Occipital lobe (tissue), 2 donors: ENCODE data around the gene ADRB1. TPM values are rescaled to one million over a fixed set of nuclear protein-coding genes. Genes with fewer than 3 reads are reported as not detected.

Experiments
- DNase-seq: peaks from one replicate; lab custom pipeline; 2025; lab: John Stamatoyannopoulos, UW
- total RNA-seq: library from RNA; depleted of rRNA; stranded (reverse); fragments of >200 nt; gene quantifications from one replicate; pipeline ENCODE4 v1.2.3, GENCODE V29; 2014

ADRB1 gene
- total RNA-seq, 1 donor from 2014 or later: 3.3 TPM

- no peak for DNase-seq
Measured at GRCh38 chr10:114026189-114027040, 17.3 kb upstream of the ADRB1 start.

DNA sequence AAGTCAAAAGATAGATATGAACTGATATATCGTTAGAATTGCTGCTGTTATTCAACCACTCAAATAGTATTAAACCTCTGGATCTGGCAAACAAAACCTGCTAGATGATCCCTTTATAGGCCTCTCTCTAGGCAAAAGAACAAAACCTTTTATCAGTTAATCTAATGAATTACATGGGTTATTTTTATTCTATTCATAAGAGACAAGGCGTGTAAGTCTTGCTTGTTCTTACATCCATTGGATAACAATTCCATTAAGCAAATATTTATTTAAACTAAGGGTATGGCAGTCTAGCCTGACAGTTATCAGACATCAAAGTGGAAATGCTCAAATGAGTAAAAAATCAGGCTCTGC is 16.6 kb upstream of the ADRB1 start:
- no peak for DNase-seq

GRCh38 chr10:114027951-114028350 is 15.7 kb upstream of the ADRB1 start:
- no peak for DNase-seq

- no peak for DNase-seq
Measured at GRCh38 chr10:114028425-114028824, 15.2 kb upstream of the ADRB1 start.

DNA sequence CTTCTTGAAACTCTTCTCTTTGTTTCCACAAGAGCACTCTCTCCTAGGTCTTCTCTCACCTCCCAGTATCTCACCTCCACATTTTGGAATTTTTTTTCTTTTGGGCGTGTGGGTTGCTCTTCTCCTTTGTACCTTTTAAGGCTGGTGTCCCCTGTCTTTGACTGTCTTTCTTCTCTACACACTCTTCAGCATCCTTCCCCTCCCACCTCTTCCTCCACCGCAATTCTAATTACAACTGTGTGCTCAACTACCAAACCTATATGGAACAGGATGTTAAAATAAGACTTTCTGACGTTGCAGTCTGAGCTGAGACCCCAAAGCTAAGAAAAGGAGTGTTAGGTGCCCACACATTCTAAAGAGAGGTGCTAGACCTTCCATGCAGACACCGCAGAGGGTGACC is 14.0 kb upstream of the ADRB1 start:
- no peak for DNase-seq

DNA sequence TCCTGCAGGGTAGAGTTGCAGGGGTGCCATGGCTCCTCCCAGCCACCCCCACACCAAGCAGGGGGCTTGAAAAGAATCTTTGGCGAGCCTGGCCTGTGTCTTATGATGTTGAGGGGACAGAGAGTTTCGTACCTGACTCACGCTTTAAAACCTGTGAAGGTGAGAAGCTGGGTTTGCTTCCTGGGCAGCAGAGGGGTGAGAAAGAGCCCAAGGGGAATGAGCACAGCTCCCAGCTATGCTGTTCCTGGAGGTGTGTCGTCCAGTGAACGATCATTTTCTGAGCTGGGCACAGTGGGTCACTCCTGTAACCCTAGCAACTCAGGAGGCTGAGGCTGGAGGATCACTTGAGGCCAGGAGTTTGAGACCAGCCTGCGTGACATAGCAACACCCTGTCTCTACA is 13.5 kb upstream of the ADRB1 start:
- DNase-seq: no peak

GRCh38 chr10:114031073-114031972 is 12.3 kb upstream of the ADRB1 start:
- no peak for DNase-seq

- DNase-seq: no peak
Measured at GRCh38 chr10:114033566-114033965, 10.1 kb upstream of the ADRB1 start.

DNA sequence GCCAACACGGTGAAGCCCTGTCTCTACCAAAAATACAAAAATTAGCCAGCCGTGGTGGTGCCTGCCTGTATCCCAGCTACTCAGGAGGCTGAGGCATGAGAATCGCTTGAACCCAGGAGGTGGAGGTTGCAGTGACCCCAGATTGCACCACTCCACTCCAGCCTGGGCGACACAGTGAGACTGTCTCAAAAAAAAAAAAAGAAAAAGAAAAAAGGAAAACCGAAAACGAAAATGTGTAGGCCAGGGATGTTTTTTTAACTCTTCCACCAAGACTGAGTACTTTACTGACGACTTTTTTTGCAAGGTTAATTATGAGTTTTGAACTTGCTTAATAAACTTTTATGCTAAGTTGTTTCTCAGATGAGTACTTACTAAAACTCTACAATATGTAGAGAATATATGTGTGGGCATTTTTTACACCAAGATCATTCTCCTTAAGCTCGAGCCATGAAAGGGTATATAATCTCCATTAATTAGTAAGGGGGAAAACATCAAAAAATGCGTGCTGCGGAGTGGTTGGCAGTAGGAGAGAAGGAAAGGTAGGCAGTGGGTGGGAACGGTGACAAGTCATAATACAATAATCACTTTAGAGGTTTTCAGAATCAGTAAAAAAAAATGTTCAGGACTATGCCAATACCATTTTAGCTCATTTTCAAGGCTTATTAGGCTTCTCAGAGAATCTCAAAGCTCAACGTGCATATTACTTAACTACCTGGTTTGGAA is 8.6 kb upstream of the ADRB1 start:
- no peak for DNase-seq

DNA sequence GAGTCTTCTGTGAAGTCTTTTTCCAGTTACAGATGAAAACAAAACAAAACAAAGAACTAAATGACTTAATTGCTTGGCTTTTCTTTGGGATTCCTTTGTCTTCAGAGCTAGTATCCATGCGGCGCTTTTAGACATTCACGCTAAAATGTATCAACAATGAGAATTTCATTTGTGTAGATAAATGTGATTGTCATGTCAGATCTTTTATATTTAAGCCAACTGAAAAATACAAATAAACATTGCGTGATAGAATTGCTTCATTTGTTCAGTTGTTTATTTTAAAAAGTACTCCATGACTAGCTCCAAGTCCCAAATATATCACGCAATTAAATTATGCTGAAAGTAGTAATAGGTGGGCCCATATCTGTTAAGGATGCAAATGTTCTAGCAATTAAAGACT is 7.9 kb upstream of the ADRB1 start:
- no peak for DNase-seq

GRCh38 chr10:114038819-114039218 is 4.8 kb upstream of the ADRB1 start:
- DNase-seq: no peak

DNA sequence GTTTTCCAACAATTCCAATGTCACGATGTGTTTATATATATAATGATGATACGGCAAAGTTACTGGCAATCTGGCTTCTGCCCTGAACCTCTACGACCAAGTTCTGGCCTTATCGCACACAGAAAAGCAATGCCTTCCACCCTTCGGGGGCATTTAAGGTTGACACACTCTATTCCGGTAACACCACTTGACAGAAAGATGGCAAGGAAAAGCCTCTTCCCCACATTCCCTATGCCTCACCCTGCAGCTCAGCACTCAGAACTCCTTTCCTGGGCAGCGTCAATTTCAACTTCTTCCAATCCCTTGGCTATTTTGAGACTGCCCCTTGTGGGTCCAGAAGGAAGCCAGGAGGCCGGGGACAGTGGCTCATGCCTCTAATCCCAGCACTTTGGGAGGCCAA is 2.5 kb upstream of the ADRB1 start:
- DNase-seq: no peak

DNA sequence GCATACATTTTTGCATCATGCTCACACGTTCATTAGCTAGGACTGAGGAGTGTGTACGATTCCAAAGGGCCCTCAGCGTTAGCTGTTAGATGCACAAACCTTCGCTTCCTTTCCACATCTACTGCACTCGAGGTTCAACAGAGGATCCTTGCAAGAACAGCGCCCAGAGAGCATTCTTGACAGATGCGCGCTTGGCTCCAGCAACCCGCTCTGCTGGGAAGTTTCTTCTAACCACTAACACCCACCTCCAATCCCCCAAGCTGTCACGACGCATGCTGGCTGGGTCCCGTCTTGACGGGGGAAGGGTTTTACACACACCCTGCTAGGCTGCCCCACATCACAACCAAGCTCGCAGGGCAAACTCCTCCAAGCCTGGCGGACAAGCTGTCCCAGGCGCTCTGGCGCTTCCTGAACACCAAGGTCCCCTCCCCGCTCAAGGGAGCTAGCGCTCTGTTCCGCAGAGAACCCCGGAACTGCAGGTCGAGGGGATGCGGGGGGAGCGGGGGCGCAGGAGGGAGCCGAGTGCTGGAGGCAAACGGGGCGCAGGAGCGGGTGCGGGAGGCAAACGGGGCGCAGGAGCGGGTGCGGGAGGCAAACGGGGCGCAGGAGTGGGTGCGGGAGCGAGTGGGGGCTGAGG is 653 bp upstream of the ADRB1 start:
- peak; percentile 77 for DNase-seq

- DNase-seq: no peak
Measured at GRCh38 chr10:114044247-114045135, 825 bp downstream of the ADRB1 start.

GRCh38 chr10:114045136-114046086 is 1.7 kb downstream of the ADRB1 start:
- DNase-seq: no peak

GRCh38 chr10:114046087-114046458 is 2.4 kb downstream of the ADRB1 start:
- DNase-seq: no peak

GRCh38 chr10:114048472-114048871 is 4.8 kb downstream of the ADRB1 start:
- no peak for DNase-seq

GRCh38 chr10:114051714-114052113 is 8.0 kb downstream of the ADRB1 start:
- no peak for DNase-seq

- no peak for DNase-seq
Measured at GRCh38 chr10:114052255-114052654, 8.6 kb downstream of the ADRB1 start.
